HFF-Myc (cell line): ENCODE results near the gene LMAN2L.

Experiments used
- DNase-seq: peaks from one replicate; pipeline ENCODE4 v3.0.0-alpha.2; 2011; ENCODE audit warnings: low read depth; ENCODE audit errors: extremely low read depth
- H3K4me3 ChIP-seq: replicated peaks from 2 replicates; pipeline ENCODE4 v1.5.1; 2011; ENCODE audit warnings: low read depth, mild to moderate bottlenecking, control low read depth, low read length
- TF ChIP-seq, protein P1 (sequence below): IDR thresholded peaks from 2 replicates; pipeline ENCODE4 v1.5.1; 2012; ENCODE audit warnings: mild to moderate bottlenecking, low read depth, low read length, control low read depth; ENCODE audit errors: missing control alignments

The LMAN2L gene

DNA sequence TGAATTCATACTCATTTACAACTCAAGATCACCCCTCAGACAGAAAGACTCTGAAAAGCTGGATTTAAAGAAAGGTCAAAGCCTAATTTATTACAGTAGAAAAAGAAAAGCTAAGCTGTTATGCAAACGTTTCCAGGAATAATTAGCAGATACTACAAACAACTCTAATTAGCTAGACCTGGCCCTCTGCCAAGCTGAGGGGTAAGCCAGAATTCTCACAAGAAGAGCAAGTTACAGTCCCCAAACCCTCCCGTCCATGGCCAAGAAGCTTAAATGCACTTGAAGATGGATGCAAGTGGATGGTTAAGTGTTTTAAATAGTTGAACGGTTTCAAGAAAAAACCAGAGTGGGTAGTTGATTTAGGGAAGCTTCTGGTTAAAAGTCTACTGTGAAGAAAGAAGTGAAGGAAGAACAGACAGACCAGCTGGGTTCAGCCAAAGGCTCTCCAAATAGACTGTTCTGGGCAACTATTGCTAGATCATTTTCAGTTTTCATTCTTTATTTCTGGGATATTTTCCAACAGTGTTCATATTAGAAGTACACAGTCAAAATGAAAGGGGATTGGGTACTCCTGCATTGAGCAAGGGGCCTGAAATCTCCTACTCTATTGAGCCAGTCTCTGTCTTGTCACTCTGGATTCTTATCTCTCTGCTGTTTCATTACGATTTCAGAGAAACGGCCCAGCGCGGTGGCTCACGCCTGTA is 4.8 kb downstream of the LMAN2L start:
- TF ChIP-seq, protein P1, sequence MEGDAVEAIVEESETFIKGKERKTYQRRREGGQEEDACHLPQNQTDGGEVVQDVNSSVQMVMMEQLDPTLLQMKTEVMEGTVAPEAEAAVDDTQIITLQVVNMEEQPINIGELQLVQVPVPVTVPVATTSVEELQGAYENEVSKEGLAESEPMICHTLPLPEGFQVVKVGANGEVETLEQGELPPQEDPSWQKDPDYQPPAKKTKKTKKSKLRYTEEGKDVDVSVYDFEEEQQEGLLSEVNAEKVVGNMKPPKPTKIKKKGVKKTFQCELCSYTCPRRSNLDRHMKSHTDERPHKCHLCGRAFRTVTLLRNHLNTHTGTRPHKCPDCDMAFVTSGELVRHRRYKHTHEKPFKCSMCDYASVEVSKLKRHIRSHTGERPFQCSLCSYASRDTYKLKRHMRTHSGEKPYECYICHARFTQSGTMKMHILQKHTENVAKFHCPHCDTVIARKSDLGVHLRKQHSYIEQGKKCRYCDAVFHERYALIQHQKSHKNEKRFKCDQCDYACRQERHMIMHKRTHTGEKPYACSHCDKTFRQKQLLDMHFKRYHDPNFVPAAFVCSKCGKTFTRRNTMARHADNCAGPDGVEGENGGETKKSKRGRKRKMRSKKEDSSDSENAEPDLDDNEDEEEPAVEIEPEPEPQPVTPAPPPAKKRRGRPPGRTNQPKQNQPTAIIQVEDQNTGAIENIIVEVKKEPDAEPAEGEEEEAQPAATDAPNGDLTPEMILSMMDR: no peak
- H3K4me3 ChIP-seq: no peak overlapping the region
- DNase-seq: no peak

DNA sequence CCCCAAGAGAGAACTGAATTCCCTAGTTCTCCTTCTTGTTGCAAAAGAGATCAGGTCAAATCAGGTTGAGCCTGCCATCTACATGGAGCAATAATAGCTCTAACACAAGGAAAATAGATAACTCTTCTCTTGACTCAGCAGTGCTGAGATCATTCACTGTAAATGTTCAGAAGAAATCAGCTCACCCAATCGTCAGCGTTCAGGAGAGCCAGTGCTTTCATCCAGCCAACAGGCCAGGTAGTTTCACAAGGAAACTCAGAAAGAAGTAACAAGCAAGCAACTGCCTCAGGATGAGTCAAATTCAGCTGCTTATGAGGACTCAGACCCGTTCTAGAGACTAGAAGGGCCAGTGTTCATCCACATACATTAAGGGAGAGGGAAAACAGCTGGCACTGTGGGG is 5.9 kb downstream of the LMAN2L start:
- no peak for DNase-seq
- TF ChIP-seq, protein P1: no peak
- H3K4me3 ChIP-seq: no peak overlapping the region

DNA sequence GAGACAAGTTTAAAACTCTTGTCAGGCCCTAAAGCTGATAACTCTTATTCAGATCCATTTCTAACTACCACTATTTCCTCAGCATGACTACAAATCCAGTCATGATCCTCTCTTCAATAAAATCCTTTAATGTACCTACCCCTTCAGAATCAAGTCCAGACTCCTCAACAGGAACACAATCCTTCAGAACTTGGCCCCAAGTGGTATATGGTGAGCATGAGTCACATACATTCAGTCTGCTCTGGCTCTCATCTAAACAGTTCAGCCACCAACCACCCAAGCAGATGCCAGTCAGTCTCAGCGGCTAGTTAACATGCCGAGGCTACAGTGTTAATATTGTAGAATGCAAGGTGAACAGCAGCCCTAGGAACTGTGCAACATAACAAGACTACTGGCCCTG is 9.7 kb downstream of the LMAN2L start:
- no peak overlapping the region for H3K4me3 ChIP-seq
- TF ChIP-seq, protein P1: no peak
- DNase-seq: no peak

DNA sequence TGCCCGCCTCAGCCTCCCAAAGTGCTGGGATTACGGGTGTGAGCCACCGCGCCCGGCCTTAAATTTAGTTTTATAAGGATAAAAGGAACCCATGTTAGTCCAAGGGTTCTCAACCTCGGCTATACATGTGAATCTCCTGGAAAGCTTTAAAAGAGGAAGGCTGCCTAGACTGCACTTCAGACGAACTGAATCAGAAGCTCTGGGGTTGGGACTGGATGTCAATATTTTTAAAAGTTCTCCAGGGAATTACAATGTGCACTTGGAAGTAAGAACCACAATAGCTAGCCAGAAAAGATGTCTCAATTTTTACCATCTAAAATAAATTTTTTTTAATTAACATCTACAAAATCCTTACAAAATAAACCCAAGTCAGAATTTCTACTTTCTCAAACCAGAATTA is 10.1 kb downstream of the LMAN2L start:
- TF ChIP-seq, protein P1: no peak
- no peak for DNase-seq
- H3K4me3 ChIP-seq: no peak overlapping the region

DNA sequence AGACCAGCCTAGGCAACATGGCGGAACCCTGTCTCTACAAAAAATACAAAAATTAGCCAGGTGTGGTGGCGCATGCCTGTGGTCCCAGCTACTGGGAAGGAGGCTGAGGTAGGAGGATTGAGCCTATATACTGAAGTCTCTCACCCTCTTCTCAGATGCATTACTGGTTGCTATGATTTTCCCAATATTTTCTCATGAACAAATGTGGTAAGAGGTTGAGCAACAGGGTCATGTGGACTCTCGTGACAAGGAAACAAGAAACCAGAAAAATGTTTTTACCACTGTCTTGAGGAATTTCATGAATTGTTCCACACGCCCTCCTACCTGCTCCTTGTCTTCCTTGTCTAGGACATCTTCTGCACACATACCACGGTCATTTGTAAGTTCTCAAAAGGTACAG is 12.4 kb downstream of the LMAN2L start:
- no peak for DNase-seq
- no peak overlapping the region for H3K4me3 ChIP-seq
- TF ChIP-seq, protein P1: no peak

DNA sequence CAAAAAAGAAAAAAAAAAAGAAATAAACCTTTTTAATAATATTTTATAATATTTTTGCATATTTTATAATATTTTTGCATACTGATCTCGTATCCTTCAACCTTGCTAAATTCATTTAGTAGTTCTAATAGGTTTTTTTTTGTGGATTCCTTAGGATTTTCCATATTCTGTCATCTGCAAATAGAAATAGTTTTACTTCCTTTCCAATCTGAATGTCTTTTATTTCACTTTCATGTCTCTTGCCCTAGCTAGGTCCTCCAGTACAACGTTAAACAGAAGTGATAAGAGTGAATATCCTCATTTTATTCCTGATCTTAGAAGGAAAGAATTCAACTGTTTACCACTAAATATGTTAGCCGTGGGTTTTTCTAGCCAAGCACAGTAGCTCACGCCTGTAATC is 13.7 kb downstream of the LMAN2L start:
- DNase-seq: no peak
- H3K4me3 ChIP-seq: no peak overlapping the region
- TF ChIP-seq, protein P1: no peak

DNA sequence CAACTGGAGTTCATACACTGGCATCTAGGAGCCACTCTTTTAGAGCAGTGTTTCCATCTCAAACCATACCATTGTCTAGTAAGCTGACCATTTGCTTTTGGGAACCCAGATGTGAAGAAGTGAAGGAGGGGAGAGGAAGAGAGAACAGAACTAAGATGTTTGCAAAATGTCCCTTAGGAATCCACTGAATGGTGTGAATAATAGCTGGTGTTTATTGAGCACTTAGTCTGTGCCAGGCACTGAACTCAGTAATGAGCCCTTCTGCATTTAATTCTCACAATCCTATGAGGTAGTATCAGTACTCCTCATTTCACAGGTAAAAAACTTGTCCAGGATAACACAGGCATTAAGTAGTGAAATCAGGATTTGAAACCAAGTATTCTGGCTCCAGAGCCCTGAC is 23.5 kb downstream of the LMAN2L start:
- H3K4me3 ChIP-seq: no peak overlapping the region
- DNase-seq: no peak
- TF ChIP-seq, protein P1: no peak
